GM19328 (cell line): ENCODE measurements around the gene REEP3.
A peak's percentile ranks its signal among the peaks of the same experiment; 100 is the strongest.

Experiments
- ATAC-seq: cut with Tn5 transposase; IDR thresholded peaks from one replicate; pipeline ENCODE4 v1.9.1; 2021; ENCODE audit warnings: mild to moderate bottlenecking, moderate library complexity; ENCODE audit not compliant: unreplicated experiment

The REEP3 gene

GRCh38 chr10:63505562-63505961 is 15.6 kb upstream of the REEP3 start:
- ATAC-seq: no peak

GRCh38 chr10:63506554-63506953 is 14.6 kb upstream of the REEP3 start:
- no peak for ATAC-seq

GRCh38 chr10:63515002-63515763 is 6.0 kb upstream of the REEP3 start:
- no peak for ATAC-seq

- no peak for ATAC-seq
These were observed 5.0 kb upstream of the REEP3 start for GRCh38 chr10:63516207-63516606.

- ATAC-seq: no peak
These were observed 2.4 kb upstream of the REEP3 start for GRCh38 chr10:63518690-63519288.

GRCh38 chr10:63521416-63522276 is 445 bp downstream of the REEP3 start:
- peak; percentile 65 for ATAC-seq

GRCh38 chr10:63522277-63522687 is 1.1 kb downstream of the REEP3 start:
- ATAC-seq: no peak

- no peak for ATAC-seq
These were observed 1.8 kb downstream of the REEP3 start for GRCh38 chr10:63522995-63523394.

- ATAC-seq: no peak
These were observed 3.8 kb downstream of the REEP3 start for GRCh38 chr10:63525021-63525420.

GRCh38 chr10:63527401-63527800 is 6.2 kb downstream of the REEP3 start:
- no peak for ATAC-seq

GRCh38 chr10:63528084-63528744 is 7.0 kb downstream of the REEP3 start:
- ATAC-seq: no peak

GRCh38 chr10:63530409-63530808 is 9.2 kb downstream of the REEP3 start:
- no peak for ATAC-seq

- ATAC-seq: no peak
These were observed 13.5 kb downstream of the REEP3 start for GRCh38 chr10:63534723-63535122.

- no peak for ATAC-seq
These were observed 15.5 kb downstream of the REEP3 start for GRCh38 chr10:63536698-63537097.

- ATAC-seq: no peak
These were observed 16.3 kb downstream of the REEP3 start for GRCh38 chr10:63537536-63537935.

- no peak for ATAC-seq
These were observed 18.2 kb downstream of the REEP3 start for GRCh38 chr10:63539377-63539776.

GRCh38 chr10:63539994-63540393 is 18.8 kb downstream of the REEP3 start:
- ATAC-seq: no peak

- no peak for ATAC-seq
These were observed 21.8 kb downstream of the REEP3 start for GRCh38 chr10:63542835-63543575.

GRCh38 chr10:63543576-63543962 is 22.4 kb downstream of the REEP3 start:
- no peak for ATAC-seq

GRCh38 chr10:63544418-63544817 is 23.2 kb downstream of the REEP3 start:
- ATAC-seq: no peak
